ENCODE data around the gene CBFB. TPM values are rescaled to one million over a fixed set of nuclear protein-coding genes. Genes with fewer than 3 reads are reported as not detected.

Gene CBFB
- total and polyA plus RNA-seq, 2 experiments from 2014 or later, result 26.1 to 26.9 TPM

GRCh38 chr16:67149276-67150046 is 120.5 kb downstream of the CBFB start:
- Histone ChIP-seq H3K4me2 (peak overlapping the region; percentile 94), H2AFZ (peak overlapping the region; percentile 97; the same call in 1 of the 2 replicates), H3K4me1 (ENCODE audit: insufficient read depth) (peaks cover 6% of the 10 kb centered on the region; the same call in 1 of the 2 replicates), H3K36me3 (ENCODE audit: insufficient read depth) (no peaks in the 10 kb centered on the region), H3K27ac (ENCODE audit: low read depth) (no peak overlapping the region), H3F3A (replicated peaks; ENCODE audit: low read depth) (0 out of 2 replicates have a peak, but pooled peaks cover 7% of the 10 kb centered on the region), H3K79me2 (replicated peaks; ENCODE audit: insufficient read depth) (no peaks in the 10 kb centered on the region), H3K27me3 (ENCODE audit: insufficient read depth) (peaks cover 64% of the 10 kb centered on the region), H3K9me2 (ENCODE audit: insufficient read depth) (no peaks in the 10 kb centered on the region), H3K4me3 (peak overlapping the region; percentile 77), H4K20me1 (replicated peaks; ENCODE audit: insufficient read depth) (no peaks in the 10 kb centered on the region; the same call in none of the 2 replicates)
- Mint-ChIP-seq H3K4me1 (peaks cover 10% of the 10 kb centered on the region; the same call in 2 of the 3 replicates), H3K27me3 (ENCODE audit: insufficient read depth, low read depth, poor library complexity) (peaks cover 45% of the 10 kb centered on the region), H3K27ac (no peak overlapping the region), H3K36me3 (ENCODE audit: low read depth) (peaks cover 21% of the 10 kb centered on the region), H3K9me3 (no peaks in the 10 kb centered on the region), H3K4me3 (peak overlapping the region; percentile 58)
- TF ChIP-seq ETS1 (IDR thresholded peaks at IDR 0.05), result no peak
- TF ChIP-seq CREB1 (CRISPR knock-in tag; IDR thresholded peaks at IDR 0.05; ENCODE audit: low read depth), result no peak
- peak; percentile 22 for TF ChIP-seq POLR2AphosphoS5 (IDR thresholded peaks at IDR 0.05; ENCODE audit: low read depth)
- TF ChIP-seq CTCF (conservative IDR thresholded peaks at IDR 0.05; ENCODE audit: low read depth in 2 of 2), result peak in 1 of 2 experiments; percentile 43; a peak in 3 of 4 replicates
- ATAC-seq, result peak; percentile 15
- DNase-seq (ENCODE audit: low spot score), result peak; percentile 80

GRCh38 chr16:67150047-67150832 is 121.3 kb downstream of the CBFB start:
- Mint-ChIP-seq H3K36me3 (ENCODE audit: low read depth) (peaks cover 16% of the 10 kb centered on the region), H3K27ac (no peak overlapping the region)
- H3K27ac ChIP-seq (ENCODE audit: low read depth), result no peak overlapping the region
- TF ChIP-seq NANOG (IDR thresholded peaks at IDR 0.05; ENCODE audit: borderline replicate concordance) (no peak), CREB1 (CRISPR knock-in tag; IDR thresholded peaks at IDR 0.05; ENCODE audit: low read depth) (peak; percentile 55), JUNB (IDR thresholded peaks at IDR 0.05; ENCODE audit: unreplicated experiment) (no peak), EZH2 (IDR thresholded peaks at IDR 0.05; ENCODE audit: low read depth, unreplicated experiment) (no peak), ZNF331 (CRISPR knock-in tag; IDR thresholded peaks at IDR 0.05; ENCODE audit: low read depth) (no peak), STAT1 (IDR thresholded peaks at IDR 0.05; ENCODE audit: unreplicated experiment) (no peak), ETS1 (IDR thresholded peaks at IDR 0.05) (no peak), REST (IDR thresholded peaks at IDR 0.05; ENCODE audit: unreplicated experiment) (no peak), CTCF (conservative IDR thresholded peaks at IDR 0.05; ENCODE audit: low read depth in 2 of 2) (peak in 1 of 2 experiments; percentile 75; a peak in 1 of 4 replicates)

More at GRCh38 chr16:67150047-67150832, 121.3 kb downstream of the CBFB start:
- H4K20me1 ChIP-seq (replicated peaks; ENCODE audit: insufficient read depth), result no peaks in the 10 kb centered on the region; the same call in 1 of the 2 replicates
- peak overlapping the region; percentile 77 for H3K4me3 ChIP-seq
- no peaks in the 10 kb centered on the region for H3K79me2 ChIP-seq (replicated peaks; ENCODE audit: insufficient read depth)
- Mint-ChIP-seq H3K4me3 (peak overlapping the region; percentile 75; the same call in 2 of the 3 replicates), H3K4me1 (peaks cover 10% of the 10 kb centered on the region; the same call in 2 of the 3 replicates), H3K27me3 (ENCODE audit: insufficient read depth, low read depth, poor library complexity) (peaks cover 52% of the 10 kb centered on the region), H3K9me3 (no peaks in the 10 kb centered on the region)
- H2AFZ ChIP-seq, result peak overlapping the region; percentile 97
- H3K4me2 ChIP-seq, result peak overlapping the region; percentile 94
- peak; percentile 83 for DNase-seq (ENCODE audit: low spot score)
- peak; percentile 67 for ATAC-seq
- H3K36me3 ChIP-seq (ENCODE audit: insufficient read depth), result no peaks in the 10 kb centered on the region
- peaks cover 72% of the 10 kb centered on the region for H3K27me3 ChIP-seq (ENCODE audit: insufficient read depth)
- H3K9me2 ChIP-seq (ENCODE audit: insufficient read depth), result no peaks in the 10 kb centered on the region
- peaks cover 6% of the 10 kb centered on the region; the same call in 1 of the 2 replicates for H3K4me1 ChIP-seq (ENCODE audit: insufficient read depth)
- 0 out of 2 replicates have a peak, but pooled peaks cover 7% of the 10 kb centered on the region for H3F3A ChIP-seq (replicated peaks; ENCODE audit: low read depth)

All from GM23338 (cell line).